H9 (cell line): ENCODE measurements around the gene ADGRG1. TPM values are rescaled to one million over a fixed set of nuclear protein-coding genes. Genes with fewer than 3 reads are reported as not detected.

Experiments
- DNase-seq: peaks from one replicate; pipeline ENCODE4 v3.0.0-alpha.2; 2017
- H2AFZ ChIP-seq: one replicate; pipeline ENCODE4 v1.6.1; 2013; ENCODE audit warnings: mild to moderate bottlenecking, low read length, control low read depth, moderate library complexity
- H2AK5ac ChIP-seq: 2 replicates; pipeline ENCODE4 v1.6.1; 2013; ENCODE audit warnings: low read length, control low read depth, mixed read lengths; ENCODE audit not compliant: insufficient read length
- H2BK120ac ChIP-seq: one replicate; pipeline ENCODE4 v1.6.1; 2013; ENCODE audit warnings: low read depth, mild to moderate bottlenecking, low read length, control low read depth, inconsistent platforms; ENCODE audit not compliant: poor library complexity, severe bottlenecking
- H2BK12ac ChIP-seq: 2 replicates; pipeline ENCODE4 v1.6.1; 2013; ENCODE audit warnings: low read length, control low read depth, mixed read lengths, low read depth; ENCODE audit not compliant: insufficient read length
- H2BK15ac ChIP-seq: 2 replicates; pipeline ENCODE4 v1.6.1; 2013; ENCODE audit warnings: low read depth, low read length, control low read depth
- H2BK20ac ChIP-seq: one replicate; pipeline ENCODE4 v1.6.1; 2013; ENCODE audit warnings: low read depth, mild to moderate bottlenecking, low read length, control low read depth, inconsistent platforms; ENCODE audit not compliant: poor library complexity, severe bottlenecking
- H2BK5ac ChIP-seq: 2 replicates; pipeline ENCODE4 v1.6.1; 2013; ENCODE audit warnings: low read length, control low read depth, mixed read lengths; ENCODE audit not compliant: insufficient read length
- H3K14ac ChIP-seq: 2 replicates; pipeline ENCODE4 v1.6.1; 2013; ENCODE audit warnings: low read length, control low read depth; ENCODE audit not compliant: insufficient read depth
- H3K18ac ChIP-seq: 2 replicates; pipeline ENCODE4 v1.6.1; 2013; ENCODE audit warnings: low read depth, mild to moderate bottlenecking, mixed read lengths, low read length, control low read depth; ENCODE audit not compliant: insufficient read length
- H3K23ac ChIP-seq: 2 replicates; pipeline ENCODE4 v1.6.1; 2013; ENCODE audit warnings: low read length, control low read depth, mixed read lengths, low read depth; ENCODE audit not compliant: insufficient read length
- H3K23me2 ChIP-seq: 2 replicates; pipeline ENCODE4 v1.6.1; 2013; ENCODE audit warnings: low read depth, mild to moderate bottlenecking, mixed read lengths, low read length, control low read depth; ENCODE audit not compliant: insufficient read length, poor library complexity, severe bottlenecking
- H3K27ac ChIP-seq: 2 replicates; pipeline ENCODE4 v1.5.1; 2013; ENCODE audit warnings: low read length, control low read depth, mixed read lengths, low read depth; ENCODE audit not compliant: insufficient read length
- H3K27me3 ChIP-seq: 2 replicates; pipeline ENCODE4 v1.6.1; 2013; ENCODE audit warnings: low read length, control low read depth, inconsistent platforms; ENCODE audit not compliant: insufficient read depth
- H3K4ac ChIP-seq: 2 replicates; pipeline ENCODE4 v1.6.1; 2013; ENCODE audit warnings: low read depth, mild to moderate bottlenecking, control low read depth, inconsistent platforms, low read length, moderate library complexity
- H3K4me1 ChIP-seq: 2 replicates; pipeline ENCODE4 v1.6.1; 2013; ENCODE audit warnings: low read length, control low read depth, inconsistent platforms; ENCODE audit not compliant: insufficient read depth
- H3K4me2 ChIP-seq: 2 replicates; pipeline ENCODE4 v1.6.1; 2013; ENCODE audit warnings: low read length, control low read depth, mixed read lengths; ENCODE audit not compliant: insufficient read length, insufficient read depth
- H3K56ac ChIP-seq: 2 replicates; pipeline ENCODE4 v1.6.1; 2013; ENCODE audit warnings: low read depth, mild to moderate bottlenecking, mixed read lengths, low read length, control low read depth; ENCODE audit not compliant: insufficient read length
- H3K79me1 ChIP-seq: 2 replicates; pipeline ENCODE4 v1.6.1; 2013; ENCODE audit warnings: low read depth, mild to moderate bottlenecking, moderate library complexity, low read length, control low read depth, inconsistent platforms; ENCODE audit not compliant: insufficient read depth, poor library complexity, severe bottlenecking
- H3K79me2 ChIP-seq: 2 replicates; pipeline ENCODE4 v1.6.1; 2013; ENCODE audit warnings: low read length, control low read depth, inconsistent platforms; ENCODE audit not compliant: insufficient read depth
- H3K9ac ChIP-seq: 2 replicates; pipeline ENCODE4 v1.6.1; 2013; ENCODE audit warnings: low read length, control low read depth, mixed read lengths; ENCODE audit not compliant: insufficient read length; ENCODE audit errors: extremely low read depth
- H3K9me3 ChIP-seq: one replicate; pipeline ENCODE4 v1.6.1; 2013; ENCODE audit warnings: low read depth, low read length, inconsistent platforms; ENCODE audit not compliant: control insufficient read depth
- H3T11ph ChIP-seq: one replicate; pipeline ENCODE4 v1.6.1; 2013; ENCODE audit warnings: mild to moderate bottlenecking, low read length, control low read depth, inconsistent platforms
- H4K20me1 ChIP-seq: one replicate; pipeline ENCODE4 v1.6.1; 2013; ENCODE audit not compliant: control insufficient read depth, insufficient read length, insufficient read depth
- H4K5ac ChIP-seq: 2 replicates; pipeline ENCODE4 v1.6.1; 2013; ENCODE audit warnings: low read depth, mild to moderate bottlenecking, mixed read lengths, low read length, control low read depth; ENCODE audit not compliant: insufficient read length
- H4K8ac ChIP-seq: replicated peaks from 2 replicates; pipeline ENCODE4 v1.6.1; 2013; ENCODE audit warnings: low read length, control low read depth, mixed read lengths, low read depth; ENCODE audit not compliant: insufficient read length
- H4K91ac ChIP-seq: 2 replicates; pipeline ENCODE4 v1.6.1; 2013; ENCODE audit warnings: low read depth, mild to moderate bottlenecking, moderate library complexity, mixed read lengths, low read length, control low read depth; ENCODE audit not compliant: insufficient read length
- H3K27ac Mint-ChIP-seq, 3 experiments: 2 replicates in 2 of 3; 3 replicates in 1 of 3; pipeline ENCODE4 v1.8.0; 2020 to 2021; ENCODE audit warnings: mixed read lengths in 3 of 3, mild to moderate bottlenecking in 1 of 3, moderate library complexity in 1 of 3
- H3K27me3 Mint-ChIP-seq: 2 replicates; pipeline ENCODE4 v1.8.0; 2021; ENCODE audit warnings: low read depth, mild to moderate bottlenecking, moderate library complexity, mixed read lengths
- H3K36me3 Mint-ChIP-seq, 3 experiments: 2 replicates in 2 of 3; 3 replicates in 1 of 3; pipeline ENCODE4 v1.8.0; 2020 to 2021; ENCODE audit warnings: low read depth in 3 of 3, mixed read lengths in 3 of 3; ENCODE audit not compliant: insufficient read depth in 1 of 3
- H3K4me1 Mint-ChIP-seq, 2 experiments: 2 replicates each; pipeline ENCODE4 v1.8.0; 2020; ENCODE audit warnings: mixed read lengths in 2 of 2
- H3K4me3 Mint-ChIP-seq, 2 experiments: 2 replicates in 1 of 2; 3 replicates in 1 of 2; pipeline ENCODE4 v1.8.0; 2020 to 2021; ENCODE audit warnings: mild to moderate bottlenecking in 2 of 2, mixed read lengths in 2 of 2, moderate library complexity in 1 of 2
- H3K9me3 Mint-ChIP-seq, 2 experiments: 2 replicates in 1 of 2; 3 replicates in 1 of 2; pipeline ENCODE4 v1.8.0; 2020; ENCODE audit warnings: mild to moderate bottlenecking in 2 of 2, mixed read lengths in 2 of 2, moderate library complexity in 1 of 2
- WGBS: extraction: QIAGEN DNeasy Blood & Tissue Kit; methylation state at CpG from one replicate; pipeline ENCODE4 v1.1.7; 2013; ENCODE audit warnings: missing lambda C conversion rate, low lambda C conversion rate, mixed read lengths; ENCODE audit not compliant: insufficient read length; ENCODE audit errors: extremely low coverage; 5-methylcytosine and 5-hydroxymethylcytosine counted together
- total RNA-seq: library from RNA; stranded (reverse); gene quantifications from 2 replicates; pipeline ENCODE4 v1.2.1, GENCODE V29; 2021
- TF ChIP-seq, protein P1 (sequence below): fragments of 200-600 bp; sonication (generic); conservative IDR thresholded peaks from 3 replicates; pipeline ENCODE4 v1.8.0; 2021; ENCODE audit warnings: antibody characterized with exemption, mild to moderate bottlenecking

Gene ADGRG1
- total RNA-seq, 1 experiment from 2014 or later: 1.1 TPM

GRCh38 chr16:57630407-57630797, 2.0 kb downstream of the ADGRG1 start:
- no peaks in the 10 kb centered on the region; the same call in 1 of the 2 replicates for H3K27me3 ChIP-seq
- no peak overlapping the region for H3K23ac ChIP-seq
- no peak overlapping the region for H2BK15ac ChIP-seq
- H2BK120ac ChIP-seq: no peak overlapping the region
- no peak overlapping the region for H4K5ac ChIP-seq
- H3K14ac ChIP-seq: no peak overlapping the region
- Mint-ChIP-seq H3K27me3 (peaks cover 12% of the 10 kb centered on the region), H3K9me3 (peaks cover 0 to 3% of the 10 kb centered on the region in 2 experiments; a peak in 2 of 5 replicates), H3K27ac (0 out of 7 replicates have a peak overlapping the region, but pooled peaks of 2 of the 3 experiments have one; percentile 8 to 10), H3K4me1 (peaks cover 22 to 38% of the 10 kb centered on the region in 2 experiments), H3K4me3 (no peak overlapping the region), H3K36me3 (no peaks in the 10 kb centered on the region; a peak in 1 of 7 replicates)
- no peaks in the 10 kb centered on the region for H3K79me1 ChIP-seq
- no peak overlapping the region for H4K91ac ChIP-seq
- H3K79me2 ChIP-seq: no peaks in the 10 kb centered on the region
- no peak overlapping the region for H2BK20ac ChIP-seq
- H4K20me1 ChIP-seq: peaks cover 3% of the 10 kb centered on the region
- no peak overlapping the region for H3K4ac ChIP-seq
- no peaks in the 10 kb centered on the region; the same call in 1 of the 2 replicates for H3K4me1 ChIP-seq
- H2AFZ ChIP-seq: no peak overlapping the region
- H3K23me2 ChIP-seq: peaks cover 3% of the 10 kb centered on the region
- no peak overlapping the region for H3T11ph ChIP-seq
- no peak overlapping the region for H3K9ac ChIP-seq
- H2BK5ac ChIP-seq: no peak overlapping the region
- no peak for DNase-seq
- no peak overlapping the region for H2BK12ac ChIP-seq
- WGBS: no CpG with 5 or more reads among the region's 10 CpGs
- no peak overlapping the region for H2AK5ac ChIP-seq
- H4K8ac ChIP-seq: no peak overlapping the region
- H3K4me2 ChIP-seq: no peak overlapping the region
- no peaks in the 10 kb centered on the region for H3K9me3 ChIP-seq
- TF ChIP-seq, protein P1, sequence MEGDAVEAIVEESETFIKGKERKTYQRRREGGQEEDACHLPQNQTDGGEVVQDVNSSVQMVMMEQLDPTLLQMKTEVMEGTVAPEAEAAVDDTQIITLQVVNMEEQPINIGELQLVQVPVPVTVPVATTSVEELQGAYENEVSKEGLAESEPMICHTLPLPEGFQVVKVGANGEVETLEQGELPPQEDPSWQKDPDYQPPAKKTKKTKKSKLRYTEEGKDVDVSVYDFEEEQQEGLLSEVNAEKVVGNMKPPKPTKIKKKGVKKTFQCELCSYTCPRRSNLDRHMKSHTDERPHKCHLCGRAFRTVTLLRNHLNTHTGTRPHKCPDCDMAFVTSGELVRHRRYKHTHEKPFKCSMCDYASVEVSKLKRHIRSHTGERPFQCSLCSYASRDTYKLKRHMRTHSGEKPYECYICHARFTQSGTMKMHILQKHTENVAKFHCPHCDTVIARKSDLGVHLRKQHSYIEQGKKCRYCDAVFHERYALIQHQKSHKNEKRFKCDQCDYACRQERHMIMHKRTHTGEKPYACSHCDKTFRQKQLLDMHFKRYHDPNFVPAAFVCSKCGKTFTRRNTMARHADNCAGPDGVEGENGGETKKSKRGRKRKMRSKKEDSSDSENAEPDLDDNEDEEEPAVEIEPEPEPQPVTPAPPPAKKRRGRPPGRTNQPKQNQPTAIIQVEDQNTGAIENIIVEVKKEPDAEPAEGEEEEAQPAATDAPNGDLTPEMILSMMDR: no peak
- H3K18ac ChIP-seq: no peak overlapping the region
- H3K27ac ChIP-seq: no peak overlapping the region
- no peak overlapping the region for H3K56ac ChIP-seq
